HG02588 (cell line): ENCODE measurements around the gene TMEM80.
"Not testable (repeated sequence)": the region's sequence is repeated elsewhere in the genome, so short reads cannot be mapped to it uniquely, and the experiment has no call there.

Source experiments
- ATAC-seq: cut with Tn5 transposase; IDR thresholded peaks from one replicate; pipeline ENCODE4 v1.9.1; 2021; ENCODE audit warnings: mild to moderate bottlenecking, moderate library complexity; ENCODE audit not compliant: unreplicated experiment

Gene TMEM80

GRCh38 chr11:720642-721246 is 25.1 kb downstream of the TMEM80 start:
- ATAC-seq, result no peak

GRCh38 chr11:721247-721740 is 25.7 kb downstream of the TMEM80 start:
- ATAC-seq, result no peak

GRCh38 chr11:721741-722345 is 26.2 kb downstream of the TMEM80 start:
- no peak for ATAC-seq

GRCh38 chr11:722346-722811 is 26.8 kb downstream of the TMEM80 start:
- ATAC-seq, result no peak

DNA sequence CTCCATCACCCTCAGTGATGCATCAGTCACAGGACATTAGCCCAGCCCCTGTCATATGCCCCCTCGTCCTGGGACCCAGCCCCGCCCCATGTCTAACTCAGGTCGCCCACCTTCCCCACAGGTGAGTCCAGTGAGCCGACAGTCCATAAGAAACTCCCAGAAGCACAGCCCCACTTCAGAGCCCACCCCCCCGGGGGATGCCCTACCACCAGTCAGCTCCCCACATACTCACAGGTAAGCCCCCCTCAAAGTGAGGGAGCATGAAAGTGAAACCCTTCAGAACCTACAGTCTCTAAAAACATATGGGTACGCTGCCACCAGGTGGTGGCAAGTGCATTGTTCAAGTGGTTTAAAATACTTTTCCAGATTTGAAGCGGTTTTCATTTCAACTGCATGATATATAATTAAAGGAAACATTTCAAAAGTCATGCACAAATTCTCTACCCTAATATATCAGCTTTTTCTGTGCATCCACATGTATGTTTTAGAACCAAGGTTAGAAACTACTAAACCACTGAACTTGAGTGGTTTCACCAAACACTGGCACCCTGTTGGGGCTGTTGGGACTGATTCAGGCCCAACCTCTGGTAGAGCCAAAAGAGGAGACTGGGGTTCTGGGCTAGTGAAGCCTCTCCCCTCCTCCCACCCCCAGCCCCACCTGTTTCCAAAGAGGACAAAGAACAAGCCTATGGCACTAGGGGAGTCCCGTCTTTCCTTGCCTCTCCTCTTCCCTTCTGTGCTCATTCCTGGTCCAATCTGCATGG is 27.7 kb downstream of the TMEM80 start:
- ATAC-seq, result no peak

- ATAC-seq, result no peak
Measured at GRCh38 chr11:724049-724777, 28.6 kb downstream of the TMEM80 start.

DNA sequence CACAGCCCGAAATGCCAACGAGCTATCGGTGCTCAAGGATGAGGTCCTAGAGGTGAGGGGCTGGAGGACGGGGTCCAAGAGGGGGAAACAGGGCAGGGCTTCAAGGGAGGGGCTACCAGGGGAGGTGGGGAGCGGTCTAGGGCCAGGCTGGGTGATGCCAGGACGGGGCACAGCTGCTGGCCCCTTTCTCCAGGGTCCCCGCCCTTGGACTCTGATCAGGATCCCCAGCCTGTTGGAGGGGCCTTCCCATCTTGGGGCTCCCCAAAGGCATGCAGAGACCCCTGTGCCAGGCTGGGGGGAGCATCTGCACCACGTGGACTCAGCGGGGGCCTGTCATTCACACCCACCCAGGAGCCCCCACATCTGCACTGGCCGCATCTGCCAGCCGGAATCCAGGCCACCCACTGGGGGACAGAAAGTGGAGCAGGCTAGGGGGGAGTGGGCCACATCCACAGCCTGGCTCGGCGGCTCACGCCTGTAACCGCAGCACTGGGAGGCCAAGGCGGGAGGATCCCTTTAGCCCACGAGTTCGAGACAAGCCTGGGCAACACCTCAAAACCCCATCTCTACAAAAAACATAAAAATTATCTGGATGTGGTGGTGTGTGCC is 29.3 kb downstream of the TMEM80 start:
- no peak for ATAC-seq

DNA sequence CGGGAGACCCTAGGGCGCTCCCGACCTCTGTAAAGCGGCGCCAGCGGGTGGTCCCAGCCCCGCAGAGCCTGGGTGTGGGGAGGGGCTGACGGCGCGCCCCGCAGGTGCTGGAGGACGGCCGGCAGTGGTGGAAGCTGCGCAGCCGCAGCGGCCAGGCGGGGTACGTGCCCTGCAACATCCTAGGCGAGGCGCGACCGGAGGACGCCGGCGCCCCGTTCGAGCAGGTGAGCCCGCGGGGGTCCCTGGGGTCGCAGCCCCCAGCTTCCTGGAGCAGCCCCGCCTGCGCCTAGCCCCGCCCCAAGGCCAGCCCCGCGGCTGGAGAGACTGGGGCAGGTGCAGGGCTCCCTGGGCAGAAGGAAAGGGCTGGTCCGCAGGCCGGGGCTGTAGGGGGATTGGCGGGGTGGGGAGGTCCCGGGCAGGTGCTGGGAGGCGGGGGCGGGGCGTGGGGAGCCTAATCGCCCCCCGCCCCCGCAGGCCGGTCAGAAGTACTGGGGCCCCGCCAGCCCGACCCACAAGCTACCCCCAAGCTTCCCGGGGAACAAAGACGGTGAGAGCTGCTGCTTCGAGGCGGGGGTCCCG is 30.1 kb downstream of the TMEM80 start:
- no peak for ATAC-seq

DNA sequence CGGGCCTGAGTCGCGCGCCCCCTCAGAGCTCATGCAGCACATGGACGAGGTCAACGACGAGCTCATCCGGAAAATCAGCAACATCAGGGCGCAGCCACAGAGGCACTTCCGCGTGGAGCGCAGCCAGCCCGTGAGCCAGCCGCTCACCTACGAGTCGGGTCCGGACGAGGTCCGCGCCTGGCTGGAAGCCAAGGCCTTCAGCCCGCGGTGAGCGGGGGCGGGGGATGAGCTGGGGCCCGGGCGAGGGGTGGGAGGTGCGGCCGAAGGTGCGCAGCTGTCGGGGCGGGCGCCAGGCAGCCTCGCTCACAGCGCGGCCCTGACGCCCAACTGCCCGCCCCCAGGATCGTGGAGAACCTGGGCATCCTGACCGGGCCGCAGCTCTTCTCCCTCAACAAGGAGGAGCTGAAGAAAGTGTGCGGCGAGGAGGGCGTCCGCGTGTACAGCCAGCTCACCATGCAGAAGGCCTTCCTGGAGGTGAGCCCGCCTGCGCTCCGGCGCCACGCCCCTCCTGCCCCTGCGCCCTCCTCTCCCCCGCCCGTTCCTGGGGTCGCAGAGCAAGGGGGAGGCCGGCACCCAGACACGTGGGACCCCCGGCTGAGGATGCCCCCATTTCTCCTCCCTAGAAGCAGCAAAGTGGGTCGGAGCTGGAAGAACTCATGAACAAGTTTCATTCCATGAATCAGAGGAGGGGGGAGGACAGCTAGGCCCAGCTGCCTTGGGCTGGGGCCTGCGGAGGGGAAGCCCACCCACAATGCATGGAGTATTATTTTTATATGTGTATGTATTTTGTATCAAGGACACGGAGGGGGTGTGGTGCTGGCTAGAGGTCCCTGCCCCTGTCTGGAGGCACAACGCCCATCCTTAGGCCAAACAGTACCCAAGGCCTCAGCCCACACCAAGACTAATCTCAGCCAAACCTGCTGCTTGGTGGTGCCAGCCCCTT is 30.9 kb downstream of the TMEM80 start:
- no peak for ATAC-seq

- ATAC-seq, result no peak
Measured at GRCh38 chr11:727281-727701, 31.7 kb downstream of the TMEM80 start.

DNA sequence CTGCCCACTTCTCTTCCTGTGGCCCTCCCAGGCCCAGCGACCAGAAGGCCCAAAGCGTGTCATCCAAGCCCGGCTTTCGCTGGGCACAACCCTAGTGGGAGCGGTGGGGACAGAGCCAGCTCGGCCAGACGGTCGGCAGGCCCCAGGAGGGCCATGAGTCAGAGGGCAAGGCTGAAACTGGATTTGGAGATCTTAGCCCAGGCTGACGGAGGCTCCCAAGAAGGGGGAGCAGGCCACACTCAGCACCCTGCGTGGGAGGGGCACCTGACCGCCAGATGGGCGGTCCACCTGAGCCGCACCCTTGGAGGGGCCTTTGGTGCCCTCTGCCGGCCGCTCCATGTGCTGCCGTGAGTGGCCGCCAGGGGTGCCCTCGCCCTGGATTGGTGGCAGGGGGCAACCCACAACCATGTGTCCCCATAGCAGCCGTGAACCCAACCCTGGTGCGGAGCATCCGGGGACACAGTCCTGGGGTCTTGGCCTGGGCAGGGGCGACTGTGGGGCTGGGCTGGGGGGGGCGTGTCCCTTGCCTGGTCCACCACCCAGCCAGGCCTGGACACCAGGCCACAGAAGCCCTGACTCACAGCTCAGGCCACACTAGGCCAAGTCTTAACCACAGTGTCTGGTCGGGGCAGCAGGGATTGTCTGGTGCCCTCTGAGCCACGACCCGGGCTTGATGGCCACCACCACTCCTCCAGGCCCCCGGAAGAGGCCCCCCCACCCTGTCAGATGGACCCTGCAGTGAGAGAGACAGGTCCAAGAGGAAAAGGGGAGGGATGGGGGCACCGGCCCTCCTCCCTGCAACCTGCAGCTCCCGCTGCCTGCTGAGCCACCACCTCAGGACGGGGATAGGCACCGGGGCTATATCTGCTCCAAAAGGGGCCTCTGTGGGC is 32.5 kb downstream of the TMEM80 start:
- ATAC-seq, result peak; percentile 48

DNA sequence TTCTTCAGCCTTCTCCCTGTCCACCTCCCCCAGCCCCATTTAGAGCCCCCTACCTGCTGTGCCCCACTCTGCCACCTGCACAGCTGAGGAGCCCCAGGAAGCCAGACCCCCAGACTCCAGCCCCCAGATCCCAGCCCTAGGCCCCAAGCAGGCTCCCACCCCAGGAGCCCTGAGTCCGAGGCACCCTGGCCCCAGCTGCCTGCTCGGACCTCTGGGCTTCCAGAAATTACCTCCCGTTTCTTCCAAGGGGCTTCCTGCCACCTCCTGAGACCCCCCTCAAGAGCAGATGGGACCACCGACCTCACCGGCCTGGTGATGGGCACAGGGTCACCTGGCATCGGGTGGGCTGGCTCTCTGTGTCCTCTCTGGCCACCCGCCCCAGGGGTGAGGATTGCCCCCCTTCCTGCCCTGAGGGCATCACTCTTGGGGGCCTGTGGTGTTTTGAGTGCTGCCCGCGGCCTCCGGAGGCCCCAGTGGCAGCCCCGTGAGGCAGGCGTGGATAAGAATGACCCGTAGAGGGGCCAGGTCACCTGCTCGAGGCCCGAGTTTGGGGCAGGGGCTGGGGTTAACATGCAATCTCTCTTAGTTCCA is 33.4 kb downstream of the TMEM80 start:
- ATAC-seq, result no peak

DNA sequence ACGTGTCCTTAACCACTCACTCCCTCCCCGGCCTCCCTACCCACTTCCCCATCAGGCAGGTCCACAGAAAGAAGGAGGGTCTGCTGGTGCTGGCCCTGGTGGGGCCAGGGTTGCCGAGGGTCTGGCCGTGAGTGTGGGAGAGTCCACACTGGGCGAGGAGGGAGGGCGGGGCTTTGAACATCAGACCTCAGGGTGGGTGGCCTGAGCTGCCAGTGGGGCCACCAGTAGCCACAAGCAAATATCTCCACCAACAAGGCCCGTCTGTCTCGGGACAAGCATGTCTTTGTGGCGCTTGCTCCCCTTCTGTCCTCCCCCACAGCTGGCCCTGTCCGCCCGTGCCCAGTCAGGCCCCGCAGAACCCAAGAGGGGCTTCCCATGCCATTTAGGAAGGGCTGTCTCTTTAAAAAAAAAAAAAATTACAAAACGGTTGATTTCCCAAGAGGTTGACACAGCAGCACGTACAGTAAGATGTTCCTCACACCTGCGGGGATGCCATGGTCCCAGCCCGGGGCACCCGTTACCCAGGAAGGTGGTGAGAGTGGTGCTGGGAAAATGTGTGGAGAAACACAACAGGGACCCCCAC is 34.0 kb downstream of the TMEM80 start:
- ATAC-seq, result no peak

GRCh38 chr11:733072-733471 is 37.5 kb downstream of the TMEM80 start:
- no peak for ATAC-seq

- ATAC-seq, result not testable (repeated sequence)
Measured at GRCh38 chr11:734541-734940, 38.9 kb downstream of the TMEM80 start.

- ATAC-seq, result no peak
Measured at GRCh38 chr11:737366-737765, 41.8 kb downstream of the TMEM80 start.

GRCh38 chr11:737899-738298 is 42.3 kb downstream of the TMEM80 start:
- ATAC-seq, result not testable (repeated sequence)

- no peak for ATAC-seq
Measured at GRCh38 chr11:742156-742546, 46.5 kb downstream of the TMEM80 start.
